HepG2 (cell line): ENCODE measurements around the gene AGPAT2. TPM values are rescaled to one million over a fixed set of nuclear protein-coding genes. Genes with fewer than 3 reads are reported as not detected.

Experiments
- ATAC-seq: fragments of 200-7000 bp; cut with Tn5 transposase; 3 replicates; pipeline ENCODE4 v1.9.1; 2020; ENCODE audit warnings: mild to moderate bottlenecking, moderate library complexity
- BruUV-seq: library from RNA; stranded (reverse); fragments of 400-500 nt; replicated peaks from 2 replicates; lab custom pipeline; 2021; lab: Mats Ljungman, UMichigan
- CTCF ChIA-PET: fragments of 300-600 bp; formaldehyde crosslinking; extraction: SDS; loops from one replicate; lab custom pipeline; 2021; ENCODE audit warnings: low total read pairs, inconsistent platforms, low intra/inter-chr PET ratio; lab: Yijun Ruan, JAX
- POLR2A ChIA-PET: fragments of 350-600 bp; sonication (Branson Sonifier 250); formaldehyde crosslinking; loops from one replicate; lab custom pipeline; 2020; ENCODE audit warnings: antibody characterized with exemption, inconsistent platforms; lab: Yijun Ruan, JAX
- DNase-seq: peaks from one replicate; pipeline ENCODE4 v3.0.0-alpha.2; 2015; ENCODE audit warnings: low spot score
- FAIRE-seq: peaks from 3 replicates; lab custom pipeline; 2011; peaks lifted over from hg19 to GRCh38; lab: Jason Lieb, UNC
- H2AFZ ChIP-seq: one replicate; pipeline ENCODE4 v1.6.1; 2011; ENCODE audit warnings: low read length, inconsistent platforms
- H3K27ac ChIP-seq: fragments of 300-600 bp; 3 replicates; pipeline ENCODE4 v1.8.0; 2011; ENCODE audit warnings: mixed run types, mild to moderate bottlenecking, mixed read lengths, low read length, inconsistent platforms; ENCODE audit not compliant: insufficient read depth; ENCODE audit errors: extremely low read length
- H3K27me3 ChIP-seq, 2 experiments: fragments of 200-600 bp in 1 of 2; 2 replicates in 1 of 2; 3 replicates in 1 of 2; pipeline versions ENCODE4 v1.6.0 to v1.8.0; 2011; ENCODE audit warnings: low read length in 2 of 2, mild to moderate bottlenecking in 2 of 2, moderate library complexity in 2 of 2, inconsistent platforms in 1 of 2; ENCODE audit not compliant: insufficient read depth in 2 of 2, control insufficient read depth in 1 of 2
- H3K36me3 ChIP-seq, 2 experiments: fragments of 200-600 bp in 1 of 2; replicated peaks in 1 of 2; 2 replicates in 1 of 2; 3 replicates in 1 of 2; pipeline versions ENCODE4 v1.5.1 to v1.8.0; 2011; ENCODE audit warnings: low read length in 2 of 2, inconsistent platforms in 1 of 2; ENCODE audit not compliant: insufficient read depth in 2 of 2, control insufficient read depth in 1 of 2
- H3K4me1 ChIP-seq: 2 replicates; pipeline ENCODE4 v1.5.1; 2012; ENCODE audit warnings: low read length, inconsistent platforms; ENCODE audit not compliant: insufficient read depth
- H3K4me2 ChIP-seq: 2 replicates; pipeline ENCODE4 v1.6.0; 2011; ENCODE audit warnings: low read depth, low read length, inconsistent platforms
- H3K4me3 ChIP-seq, 3 experiments: fragments of 200-600 bp in 1 of 3; sonication (generic), shearing (Covaris generic) in 1 of 3; replicated peaks in 1 of 3; 2 replicates each; pipeline ENCODE4 v1.5.1; 2011 to 2016; ENCODE audit warnings: low read length in 3 of 3, inconsistent platforms in 2 of 3, low read depth in 2 of 3, mild to moderate bottlenecking in 2 of 3, control low read depth in 1 of 3, mixed read lengths in 1 of 3; ENCODE audit not compliant: insufficient read depth in 1 of 3
- H3K79me2 ChIP-seq: one replicate; pipeline ENCODE4 v1.6.1; 2011; ENCODE audit warnings: low read length, inconsistent platforms; ENCODE audit not compliant: insufficient read depth
- H3K9ac ChIP-seq: 2 replicates; pipeline ENCODE4 v1.6.0; 2011; ENCODE audit warnings: mild to moderate bottlenecking, low read depth, low read length, inconsistent platforms; ENCODE audit not compliant: insufficient read depth
- H3K9me3 ChIP-seq: 2 replicates; pipeline ENCODE4 v1.5.1; 2012; ENCODE audit warnings: mild to moderate bottlenecking, low read length
- H4K20me1 ChIP-seq: 2 replicates; pipeline ENCODE4 v1.6.0; 2011; ENCODE audit warnings: inconsistent platforms, mild to moderate bottlenecking, low read length, moderate library complexity; ENCODE audit not compliant: insufficient read depth
- HNF4G ChIP-seq, 2 experiments: sonication (generic) in 1 of 2; formaldehyde crosslinking in 1 of 2; IDR thresholded peaks; 2 replicates each; pipeline versions ENCODE4 v1.4.0 to v1.6.1; 2011 to 2020; ENCODE audit warnings: borderline replicate concordance in 2 of 2, low read depth in 2 of 2, mild to moderate bottlenecking in 2 of 2, low read length in 1 of 2, missing genetic modification reagents in 1 of 2, moderate library complexity in 1 of 2
- MYC ChIP-seq: sonication (generic); formaldehyde crosslinking; IDR thresholded peaks from 2 replicates; pipeline ENCODE4 v1.9.0; 2021; ENCODE audit warnings: missing genetic modification reagents, borderline replicate concordance
- NRL ChIP-seq: sonication (generic); formaldehyde crosslinking; IDR thresholded peaks from 2 replicates; pipeline ENCODE4 v1.5.0; 2020; ENCODE audit warnings: missing genetic modification reagents, mild to moderate bottlenecking, moderate library complexity, borderline replicate concordance
- SRSF4 ChIP-seq: fragments of 200-400 bp; formaldehyde crosslinking; IDR thresholded peaks from one replicate; pipeline ENCODE4 v1.6.1; 2018; ENCODE audit warnings: mild to moderate bottlenecking, low read depth, low read length, moderate library complexity; ENCODE audit not compliant: poor library complexity, severe bottlenecking
- YEATS2 ChIP-seq: sonication (generic); formaldehyde crosslinking; IDR thresholded peaks from 2 replicates; pipeline ENCODE4 v1.4.0; 2020; ENCODE audit warnings: missing genetic modification reagents, borderline replicate concordance
- ZNF292 ChIP-seq: sonication (generic); formaldehyde crosslinking; IDR thresholded peaks from 2 replicates; pipeline ENCODE4 v1.8.1; 2022; ENCODE audit warnings: mild to moderate bottlenecking, low read depth, missing genetic modification reagents, borderline replicate concordance
- ZSCAN12 ChIP-seq: sonication (generic); formaldehyde crosslinking; IDR thresholded peaks from 2 replicates; pipeline ENCODE4 v1.9.0; 2021; ENCODE audit warnings: mild to moderate bottlenecking, missing genetic modification reagents
- ZSCAN30 ChIP-seq: sonication (generic); formaldehyde crosslinking; IDR thresholded peaks from 2 replicates; pipeline ENCODE4 v1.5.0; 2020; ENCODE audit warnings: mild to moderate bottlenecking, missing genetic modification reagents
- WGBS: methylation state at CpG from one replicate; pipeline ENCODE4 v1.1.6; 2017; ENCODE audit warnings: low lambda C conversion rate; 5-methylcytosine and 5-hydroxymethylcytosine counted together
- in situ Hi-C: cut with HindIII; loops from 2 replicates; pipeline ENCODE4 v1.10.0; 2017; ENCODE audit warnings: low pct_unique_long_range_greater_than_20kb; ENCODE audit not compliant: extremely low pct_ligation_motif_present
- intact Hi-C: fragments of 100-400 bp; cut with micrococcal nuclease; formaldehyde crosslinking; loops from one replicate; pipeline ENCODE4 v1.10.0; 2022; ENCODE audit not compliant: unreplicated experiment
- polyA plus RNA-seq, 8 experiments: library from polyadenylated mRNA; depleted of rRNA in 3 of 8; stranded (reverse) in 7 of 8; unstranded in 1 of 8; fragments of >200 nt; fragmentation: Illumina TruSeq in 4 of 8; extraction: Trizol in 4 of 8; gene quantifications; 2 replicates each; pipeline versions ENCODE4 v1.2.1 to v1.2.3, GENCODE V29; 2011 to 2016; ENCODE audit warnings: low read depth in 4 of 8, missing spikeins in 1 of 8, mixed read lengths in 1 of 8; ENCODE audit not compliant: insufficient read depth in 1 of 8
- total RNA-seq, 5 experiments: library from RNA; depleted of rRNA; stranded (reverse); fragments of >200 nt; fragmentation: Illumina TruSeq; extraction: Trizol; gene quantifications; 2 replicates each; pipeline ENCODE4 v1.2.3, GENCODE V29; 2016; ENCODE audit warnings: low read depth in 1 of 5
- TF ChIP-seq, protein P1 (sequence below): IDR thresholded peaks from 2 replicates; pipeline ENCODE4 v1.6.1; 2016; ENCODE audit warnings: missing genetic modification reagents, missing compliant biosample characterization
- TF ChIP-seq, protein P2 (sequence below): IDR thresholded peaks from 2 replicates; pipeline ENCODE4 v1.4.0; 2020; ENCODE audit warnings: mild to moderate bottlenecking, missing genetic modification reagents
- TF ChIP-seq, protein P3 (sequence below): sonication (generic); formaldehyde crosslinking; IDR thresholded peaks from 2 replicates; pipeline ENCODE4 v1.4.0; 2020; ENCODE audit warnings: missing genetic modification reagents, borderline replicate concordance

AGPAT2 gene
- total and polyA plus RNA-seq, 2 of the 13 experiments (the other 11 are each of a cell fraction or from before 2014, with no cell fraction given), result 3.9 to 25.8 TPM

DNA sequence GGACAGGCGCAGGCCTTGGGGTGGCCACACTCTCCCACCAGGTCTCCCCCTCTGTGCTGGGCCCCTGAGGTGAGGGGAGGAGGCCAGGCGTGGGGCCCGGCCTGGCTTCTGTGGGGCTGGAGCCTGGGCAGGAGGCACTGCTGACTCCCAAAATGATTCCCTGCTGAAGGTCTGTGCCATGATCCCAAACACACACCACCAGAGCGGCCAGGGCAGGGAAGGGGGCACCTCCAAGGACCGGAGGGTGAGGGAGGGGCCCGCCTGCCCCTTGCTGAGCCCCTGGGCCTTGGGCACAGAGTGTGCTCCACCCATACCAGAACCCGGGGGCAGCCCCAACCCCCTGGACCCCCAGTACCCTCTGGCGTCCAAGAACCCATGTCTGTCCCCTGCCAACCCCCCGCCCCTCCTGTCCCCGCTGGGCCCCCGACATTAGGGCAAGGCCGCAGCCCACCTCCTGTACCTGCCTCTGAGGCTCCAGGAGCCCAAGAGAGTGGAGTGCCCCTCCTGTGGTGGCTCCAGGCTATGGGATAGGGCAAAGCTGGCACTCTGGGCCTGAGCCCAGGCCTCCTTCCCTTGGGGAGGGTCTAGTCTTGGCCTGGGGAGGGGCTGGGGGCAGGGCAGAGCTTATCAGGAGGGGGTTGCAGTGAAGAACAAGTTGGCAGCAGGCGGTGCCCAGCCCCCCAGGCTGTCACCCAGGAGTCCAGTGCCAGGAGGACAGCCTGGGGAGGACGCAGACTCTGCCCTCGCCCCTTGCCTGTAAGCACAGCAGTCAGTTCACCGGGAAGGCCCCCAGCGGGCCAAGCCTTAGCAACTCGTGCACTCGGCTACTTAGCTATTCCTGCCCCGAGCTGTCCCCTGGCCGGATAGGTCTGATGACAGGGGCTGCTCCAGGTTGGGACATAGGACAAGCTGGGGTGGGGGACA, 27.1 kb downstream of the AGPAT2 start:
- no TSS peak for BruUV-seq
- ATAC-seq, result no peak
- 52% methylated on average over 5 of the region's 21 CpGs for WGBS

More for the DNA sequence above, 27.1 kb downstream of the AGPAT2 start:
- no peaks in the 10 kb centered on the region for H3K9me3 ChIP-seq
- H3K4me3 ChIP-seq, result no peak overlapping the region
- H3K4me2 ChIP-seq, result no peak overlapping the region
- in situ Hi-C loops, result no loop called here
- no peak for DNase-seq
- H3K4me1 ChIP-seq, result peaks cover 35% of the 10 kb centered on the region
- H2AFZ ChIP-seq, result no peak overlapping the region
- peaks cover 48 to 99% of the 10 kb centered on the region in 2 experiments for H3K27me3 ChIP-seq
- H3K36me3 ChIP-seq, result no peaks in the 10 kb centered on the region
- H3K79me2 ChIP-seq, result no peaks in the 10 kb centered on the region
- no peak overlapping the region for H3K27ac ChIP-seq
- no peaks in the 10 kb centered on the region for H4K20me1 ChIP-seq
- intact Hi-C loops, result no loop called here
- POLR2A ChIA-PET, result no interaction called here
- CTCF ChIA-PET, result no interaction called here
- no peak overlapping the region for H3K9ac ChIP-seq
- FAIRE-seq, result no peak
- no peak for TF ChIP-seq MYC
- TF ChIP-seq ZSCAN30 (CRISPR knock-in tag), result no peak
- TF ChIP-seq, protein P1, sequence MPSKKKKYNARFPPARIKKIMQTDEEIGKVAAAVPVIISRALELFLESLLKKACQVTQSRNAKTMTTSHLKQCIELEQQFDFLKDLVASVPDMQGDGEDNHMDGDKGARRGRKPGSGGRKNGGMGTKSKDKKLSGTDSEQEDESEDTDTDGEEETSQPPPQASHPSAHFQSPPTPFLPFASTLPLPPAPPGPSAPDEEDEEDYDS (CRISPR knock-in tag), result no peak
- TF ChIP-seq ZSCAN12 (CRISPR knock-in tag), result no peak
- TF ChIP-seq, protein P2, sequence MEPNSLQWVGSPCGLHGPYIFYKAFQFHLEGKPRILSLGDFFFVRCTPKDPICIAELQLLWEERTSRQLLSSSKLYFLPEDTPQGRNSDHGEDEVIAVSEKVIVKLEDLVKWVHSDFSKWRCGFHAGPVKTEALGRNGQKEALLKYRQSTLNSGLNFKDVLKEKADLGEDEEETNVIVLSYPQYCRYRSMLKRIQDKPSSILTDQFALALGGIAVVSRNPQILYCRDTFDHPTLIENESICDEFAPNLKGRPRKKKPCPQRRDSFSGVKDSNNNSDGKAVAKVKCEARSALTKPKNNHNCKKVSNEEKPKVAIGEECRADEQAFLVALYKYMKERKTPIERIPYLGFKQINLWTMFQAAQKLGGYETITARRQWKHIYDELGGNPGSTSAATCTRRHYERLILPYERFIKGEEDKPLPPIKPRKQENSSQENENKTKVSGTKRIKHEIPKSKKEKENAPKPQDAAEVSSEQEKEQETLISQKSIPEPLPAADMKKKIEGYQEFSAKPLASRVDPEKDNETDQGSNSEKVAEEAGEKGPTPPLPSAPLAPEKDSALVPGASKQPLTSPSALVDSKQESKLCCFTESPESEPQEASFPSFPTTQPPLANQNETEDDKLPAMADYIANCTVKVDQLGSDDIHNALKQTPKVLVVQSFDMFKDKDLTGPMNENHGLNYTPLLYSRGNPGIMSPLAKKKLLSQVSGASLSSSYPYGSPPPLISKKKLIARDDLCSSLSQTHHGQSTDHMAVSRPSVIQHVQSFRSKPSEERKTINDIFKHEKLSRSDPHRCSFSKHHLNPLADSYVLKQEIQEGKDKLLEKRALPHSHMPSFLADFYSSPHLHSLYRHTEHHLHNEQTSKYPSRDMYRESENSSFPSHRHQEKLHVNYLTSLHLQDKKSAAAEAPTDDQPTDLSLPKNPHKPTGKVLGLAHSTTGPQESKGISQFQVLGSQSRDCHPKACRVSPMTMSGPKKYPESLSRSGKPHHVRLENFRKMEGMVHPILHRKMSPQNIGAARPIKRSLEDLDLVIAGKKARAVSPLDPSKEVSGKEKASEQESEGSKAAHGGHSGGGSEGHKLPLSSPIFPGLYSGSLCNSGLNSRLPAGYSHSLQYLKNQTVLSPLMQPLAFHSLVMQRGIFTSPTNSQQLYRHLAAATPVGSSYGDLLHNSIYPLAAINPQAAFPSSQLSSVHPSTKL (CRISPR knock-in tag), result no peak
- no peak for TF ChIP-seq ZNF292 (CRISPR knock-in tag)
- TF ChIP-seq HNF4G (IDR thresholded peaks at IDR 0.05; ENCODE audit: borderline replicate concordance, low read depth, low read length), result no peak
- no peak for TF ChIP-seq HNF4G (CRISPR knock-in tag; IDR thresholded peaks at IDR 0.05; ENCODE audit: borderline replicate concordance, low read depth)
- TF ChIP-seq NRL (CRISPR knock-in tag), result no peak
- TF ChIP-seq YEATS2 (CRISPR knock-in tag), result no peak
- TF ChIP-seq SRSF4, result no peak
- TF ChIP-seq, protein P3, sequence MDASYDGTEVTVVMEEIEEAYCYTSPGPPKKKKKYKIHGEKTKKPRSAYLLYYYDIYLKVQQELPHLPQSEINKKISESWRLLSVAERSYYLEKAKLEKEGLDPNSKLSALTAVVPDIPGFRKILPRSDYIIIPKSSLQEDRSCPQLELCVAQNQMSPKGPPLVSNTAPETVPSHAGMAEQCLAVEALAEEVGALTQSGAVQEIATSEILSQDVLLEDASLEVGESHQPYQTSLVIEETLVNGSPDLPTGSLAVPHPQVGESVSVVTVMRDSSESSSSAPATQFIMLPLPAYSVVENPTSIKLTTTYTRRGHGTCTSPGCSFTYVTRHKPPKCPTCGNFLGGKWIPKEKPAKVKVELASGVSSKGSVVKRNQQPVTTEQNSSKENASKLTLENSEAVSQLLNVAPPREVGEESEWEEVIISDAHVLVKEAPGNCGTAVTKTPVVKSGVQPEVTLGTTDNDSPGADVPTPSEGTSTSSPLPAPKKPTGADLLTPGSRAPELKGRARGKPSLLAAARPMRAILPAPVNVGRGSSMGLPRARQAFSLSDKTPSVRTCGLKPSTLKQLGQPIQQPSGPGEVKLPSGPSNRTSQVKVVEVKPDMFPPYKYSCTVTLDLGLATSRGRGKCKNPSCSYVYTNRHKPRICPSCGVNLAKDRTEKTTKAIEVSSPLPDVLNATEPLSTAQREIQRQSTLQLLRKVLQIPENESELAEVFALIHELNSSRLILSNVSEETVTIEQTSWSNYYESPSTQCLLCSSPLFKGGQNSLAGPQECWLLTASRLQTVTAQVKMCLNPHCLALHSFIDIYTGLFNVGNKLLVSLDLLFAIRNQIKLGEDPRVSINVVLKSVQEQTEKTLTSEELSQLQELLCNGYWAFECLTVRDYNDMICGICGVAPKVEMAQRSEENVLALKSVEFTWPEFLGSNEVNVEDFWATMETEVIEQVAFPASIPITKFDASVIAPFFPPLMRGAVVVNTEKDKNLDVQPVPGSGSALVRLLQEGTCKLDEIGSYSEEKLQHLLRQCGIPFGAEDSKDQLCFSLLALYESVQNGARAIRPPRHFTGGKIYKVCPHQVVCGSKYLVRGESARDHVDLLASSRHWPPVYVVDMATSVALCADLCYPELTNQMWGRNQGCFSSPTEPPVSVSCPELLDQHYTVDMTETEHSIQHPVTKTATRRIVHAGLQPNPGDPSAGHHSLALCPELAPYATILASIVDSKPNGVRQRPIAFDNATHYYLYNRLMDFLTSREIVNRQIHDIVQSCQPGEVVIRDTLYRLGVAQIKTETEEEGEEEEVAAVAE (CRISPR knock-in tag), result no peak
